ENCODE data around the gene FAF1.

DNA sequence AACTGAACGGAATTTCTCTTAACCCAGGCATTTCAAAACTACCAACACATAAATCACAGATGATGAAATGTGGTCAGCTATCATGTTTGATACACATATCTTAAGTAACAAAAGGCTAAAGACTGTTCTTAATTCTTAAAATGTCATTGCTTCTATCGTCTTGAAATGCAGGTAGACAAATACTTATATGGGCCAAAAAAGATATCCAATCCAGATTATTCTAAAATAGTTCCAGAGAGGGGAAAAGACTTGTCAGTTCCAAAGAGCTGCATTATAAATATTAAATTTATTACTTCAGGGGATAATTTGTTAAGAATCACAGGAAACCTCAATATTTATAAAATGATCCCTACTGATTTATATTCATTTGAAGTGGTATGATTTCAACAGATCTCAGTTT lies 259.4 kb downstream of the FAF1 start:
- TF ChIP-seq CTCF (conservative IDR thresholded peaks at IDR 0.05; ENCODE audit: low read length) (no peak), EZH2phosphoT487 (IDR thresholded peaks at IDR 0.05; ENCODE audit: borderline replicate concordance, low read depth, low read length) (no peak)

Data from OCI-LY7 (cell line).